SU-DHL-6 (cell line): ENCODE data around the gene CD151.

ENCODE experiments used
- EZH2phosphoT487 ChIP-seq: fragments of 200-600 bp; sonication (generic), shearing (Covaris generic); conservative IDR thresholded peaks from 2 replicates; pipeline ENCODE4 v1.6.1; 2018; ENCODE audit warnings: mild to moderate bottlenecking, antibody characterized with exemption, low read length, moderate library complexity, mixed read lengths
- TF ChIP-seq, protein P1 (sequence below): fragments of 200-600 bp; sonication (generic); IDR thresholded peaks from one replicate; pipeline ENCODE4 v1.5.1; 2017; ENCODE audit warnings: antibody characterized with exemption, mild to moderate bottlenecking, low read length, moderate library complexity; ENCODE audit not compliant: insufficient read depth, poor library complexity, severe bottlenecking

GRCh38 chr11:868394-868793, 35.6 kb downstream of the CD151 start:
- TF ChIP-seq, protein P1, sequence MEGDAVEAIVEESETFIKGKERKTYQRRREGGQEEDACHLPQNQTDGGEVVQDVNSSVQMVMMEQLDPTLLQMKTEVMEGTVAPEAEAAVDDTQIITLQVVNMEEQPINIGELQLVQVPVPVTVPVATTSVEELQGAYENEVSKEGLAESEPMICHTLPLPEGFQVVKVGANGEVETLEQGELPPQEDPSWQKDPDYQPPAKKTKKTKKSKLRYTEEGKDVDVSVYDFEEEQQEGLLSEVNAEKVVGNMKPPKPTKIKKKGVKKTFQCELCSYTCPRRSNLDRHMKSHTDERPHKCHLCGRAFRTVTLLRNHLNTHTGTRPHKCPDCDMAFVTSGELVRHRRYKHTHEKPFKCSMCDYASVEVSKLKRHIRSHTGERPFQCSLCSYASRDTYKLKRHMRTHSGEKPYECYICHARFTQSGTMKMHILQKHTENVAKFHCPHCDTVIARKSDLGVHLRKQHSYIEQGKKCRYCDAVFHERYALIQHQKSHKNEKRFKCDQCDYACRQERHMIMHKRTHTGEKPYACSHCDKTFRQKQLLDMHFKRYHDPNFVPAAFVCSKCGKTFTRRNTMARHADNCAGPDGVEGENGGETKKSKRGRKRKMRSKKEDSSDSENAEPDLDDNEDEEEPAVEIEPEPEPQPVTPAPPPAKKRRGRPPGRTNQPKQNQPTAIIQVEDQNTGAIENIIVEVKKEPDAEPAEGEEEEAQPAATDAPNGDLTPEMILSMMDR = no peak
- TF ChIP-seq EZH2phosphoT487 = no peak
